Activated T-cell treated with anti-CD3 and anti-CD28 coated beads for 4 hours (primary cell): ENCODE measurements around the gene SERPINE2.

Source experiments
- DNase-seq: peaks from one replicate; pipeline ENCODE4 v3.0.0-alpha.2; 2020

SERPINE2 gene

DNA sequence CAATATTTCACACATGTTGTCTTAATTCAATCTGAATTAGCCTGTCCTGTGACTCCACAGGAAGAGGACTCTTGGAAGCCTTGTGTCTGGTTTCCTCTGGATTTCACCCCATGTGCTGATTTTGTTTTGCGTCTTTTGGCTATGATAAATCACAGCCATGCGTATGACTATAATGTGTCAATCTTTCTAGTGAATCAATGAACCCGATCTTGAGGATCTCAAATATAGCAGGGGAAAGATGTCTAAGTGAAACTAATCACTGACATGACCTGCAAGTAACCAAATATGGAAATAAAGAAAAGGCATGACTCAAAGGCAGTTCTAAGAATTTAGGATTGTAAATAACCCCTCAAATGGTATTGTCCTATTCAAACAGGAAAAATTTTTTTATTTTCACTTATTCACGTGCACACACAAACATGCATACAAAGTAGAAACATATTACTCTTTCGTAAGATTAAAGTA, 102.2 kb downstream of the SERPINE2 start:
- no peak for DNase-seq

DNA sequence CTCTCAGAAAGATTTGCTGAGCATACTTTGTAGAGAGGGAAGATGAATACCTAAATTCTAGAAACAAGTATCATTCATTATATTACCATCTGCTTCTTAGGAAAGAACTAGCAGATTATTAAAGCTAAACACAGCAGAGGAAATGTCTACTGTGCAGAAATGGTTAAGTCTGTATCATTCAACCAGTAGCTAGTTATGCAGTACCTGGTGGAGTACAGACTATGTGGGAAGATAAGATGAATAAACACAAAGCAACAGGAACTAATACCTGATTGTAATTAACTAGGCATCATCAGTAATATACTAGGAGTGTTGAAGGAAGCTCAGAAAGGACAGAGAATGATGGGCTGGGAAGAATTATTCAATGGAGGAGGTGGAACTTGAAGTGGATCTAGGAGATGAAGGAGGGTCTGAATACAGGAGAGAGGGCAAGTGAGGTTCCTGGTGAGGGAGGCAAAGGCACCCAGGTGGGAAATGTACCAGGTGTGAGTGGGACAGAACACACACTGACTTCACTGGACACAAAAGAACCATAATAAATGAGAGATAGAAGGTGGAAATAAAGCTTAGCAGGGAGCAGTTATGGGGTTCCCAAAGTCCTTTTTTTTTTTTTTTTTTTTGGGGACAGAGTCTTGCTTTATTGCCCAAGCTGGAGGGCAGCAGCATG, 103.5 kb downstream of the SERPINE2 start:
- DNase-seq = no peak

DNA sequence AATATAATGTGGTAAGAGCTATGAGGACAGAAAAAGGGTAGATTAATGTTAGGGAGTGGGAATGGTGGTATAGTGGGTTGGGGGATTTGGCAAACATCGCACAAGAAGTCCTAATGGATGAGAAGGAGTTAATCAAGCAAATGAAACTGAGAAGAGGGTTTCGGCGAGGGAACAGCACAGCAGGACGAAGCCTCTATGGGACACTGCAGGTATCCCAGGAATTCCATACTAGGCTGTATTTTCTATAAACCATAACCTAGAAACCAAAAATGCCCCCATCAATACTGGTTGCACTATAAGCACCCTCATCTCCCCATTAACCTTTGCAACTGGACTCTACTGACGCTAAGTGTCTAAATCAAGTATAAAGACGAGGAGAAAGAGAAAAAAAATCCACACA, 104.2 kb downstream of the SERPINE2 start:
- no peak for DNase-seq

DNA sequence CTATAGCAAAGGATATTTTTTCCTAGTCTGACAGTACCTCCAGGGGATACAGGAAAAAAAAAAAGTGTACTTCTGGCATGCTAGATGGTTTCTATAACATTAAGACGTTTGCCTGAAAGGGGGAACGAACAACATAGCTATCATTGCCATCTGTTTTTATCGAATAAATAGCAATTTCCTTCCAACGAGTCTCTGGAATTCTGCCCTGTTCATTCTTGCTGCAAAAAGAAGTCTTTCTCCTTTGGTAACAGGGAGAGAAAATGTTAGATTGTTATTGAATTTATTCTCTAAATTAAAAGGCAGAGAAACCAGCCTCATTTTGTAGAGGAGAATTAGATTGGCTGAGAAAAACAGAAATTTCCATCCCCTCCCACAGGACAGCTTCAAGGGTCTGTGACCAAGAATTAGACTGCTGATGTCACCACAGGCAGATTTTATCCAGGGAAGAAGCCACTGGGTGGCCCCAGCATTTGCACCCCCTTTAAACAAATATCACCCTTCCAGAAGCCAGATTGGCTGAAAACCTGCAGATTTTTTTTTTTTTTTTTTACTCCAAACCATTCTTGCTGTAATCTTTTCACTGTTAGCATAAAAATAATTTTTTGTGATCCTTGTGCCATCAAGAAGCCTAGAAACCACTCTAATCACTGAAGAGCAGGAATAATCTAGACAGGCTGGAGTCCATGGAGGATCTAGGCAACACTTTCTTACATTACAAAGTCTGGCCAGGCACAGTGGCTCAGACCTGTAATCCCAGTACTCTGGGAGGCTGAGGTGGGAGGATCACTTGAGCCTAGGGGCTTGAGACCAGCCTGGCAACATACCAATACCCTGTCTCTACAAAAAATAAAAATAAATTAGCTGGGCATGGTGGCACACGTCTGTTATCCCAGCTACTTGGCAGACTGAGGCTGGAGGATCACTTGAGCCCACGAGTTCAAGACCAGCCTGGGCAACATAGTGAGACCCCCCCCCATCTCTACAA, 106.0 kb downstream of the SERPINE2 start:
- no peak for DNase-seq

DNA sequence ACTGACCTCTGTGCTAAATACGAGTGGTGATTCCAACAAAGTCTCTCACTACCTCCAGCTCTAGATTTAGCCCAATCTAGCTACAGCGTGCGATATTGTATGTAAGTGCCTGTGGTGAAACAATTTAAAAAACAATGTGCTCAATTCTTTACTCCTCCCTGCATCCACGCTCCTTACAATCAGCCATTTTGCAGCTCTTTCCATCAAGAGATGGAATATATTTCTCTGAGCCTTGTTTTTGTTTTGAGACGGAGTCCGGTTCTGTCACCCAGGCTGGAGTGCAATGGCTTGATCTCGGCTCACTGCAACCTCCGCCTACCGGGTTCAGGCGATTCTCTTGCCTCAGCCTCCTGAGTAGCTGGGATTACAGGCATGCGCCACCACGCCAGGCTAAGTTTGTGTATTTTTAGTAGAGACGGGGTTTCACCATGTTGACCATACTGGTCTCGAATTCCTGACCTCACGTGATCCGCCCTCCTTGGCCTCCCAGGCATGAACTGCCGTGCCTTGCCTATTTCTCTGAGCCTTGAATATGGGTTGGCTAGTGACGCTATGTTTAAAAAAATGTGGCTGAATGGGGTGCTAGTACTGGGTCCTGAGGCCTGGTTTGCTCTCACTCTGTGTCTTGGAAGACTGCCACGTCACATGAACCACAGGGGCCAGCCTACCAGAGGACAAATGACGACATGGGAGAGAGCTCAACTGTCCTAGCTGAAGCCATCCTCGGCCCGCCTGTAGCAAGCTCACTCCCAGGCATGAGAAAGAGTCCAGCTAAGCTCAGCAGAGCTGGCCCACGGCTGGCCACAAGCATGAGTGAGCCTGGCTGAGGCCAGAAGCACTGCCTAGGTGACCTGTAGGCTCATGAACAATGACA, 108.7 kb downstream of the SERPINE2 start:
- no peak for DNase-seq

DNA sequence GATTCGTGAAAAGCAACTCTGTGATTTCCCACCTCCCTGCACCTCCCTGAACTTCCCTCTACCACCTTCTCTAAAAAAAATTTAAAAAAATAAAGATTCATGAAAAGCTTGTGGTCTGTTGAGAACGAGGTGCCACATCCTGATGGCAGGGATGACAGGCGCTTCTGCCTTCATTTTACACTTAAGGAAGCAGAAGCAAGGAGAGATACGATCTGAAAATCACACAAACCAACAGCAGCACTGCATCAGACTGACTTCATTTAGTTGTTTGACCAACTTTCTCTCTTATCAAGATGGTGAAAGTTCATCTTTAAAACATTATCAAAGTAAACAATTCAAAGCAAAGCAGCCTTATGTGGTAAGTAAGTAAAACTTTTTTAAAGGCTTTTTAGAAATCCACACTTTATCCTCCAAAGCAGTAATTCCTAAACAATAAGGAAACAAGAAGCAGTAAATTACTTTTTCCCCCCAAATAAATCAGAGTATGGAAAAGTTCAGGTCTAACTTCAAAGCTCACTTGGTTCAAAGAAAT, 109.4 kb downstream of the SERPINE2 start:
- DNase-seq = no peak

DNA sequence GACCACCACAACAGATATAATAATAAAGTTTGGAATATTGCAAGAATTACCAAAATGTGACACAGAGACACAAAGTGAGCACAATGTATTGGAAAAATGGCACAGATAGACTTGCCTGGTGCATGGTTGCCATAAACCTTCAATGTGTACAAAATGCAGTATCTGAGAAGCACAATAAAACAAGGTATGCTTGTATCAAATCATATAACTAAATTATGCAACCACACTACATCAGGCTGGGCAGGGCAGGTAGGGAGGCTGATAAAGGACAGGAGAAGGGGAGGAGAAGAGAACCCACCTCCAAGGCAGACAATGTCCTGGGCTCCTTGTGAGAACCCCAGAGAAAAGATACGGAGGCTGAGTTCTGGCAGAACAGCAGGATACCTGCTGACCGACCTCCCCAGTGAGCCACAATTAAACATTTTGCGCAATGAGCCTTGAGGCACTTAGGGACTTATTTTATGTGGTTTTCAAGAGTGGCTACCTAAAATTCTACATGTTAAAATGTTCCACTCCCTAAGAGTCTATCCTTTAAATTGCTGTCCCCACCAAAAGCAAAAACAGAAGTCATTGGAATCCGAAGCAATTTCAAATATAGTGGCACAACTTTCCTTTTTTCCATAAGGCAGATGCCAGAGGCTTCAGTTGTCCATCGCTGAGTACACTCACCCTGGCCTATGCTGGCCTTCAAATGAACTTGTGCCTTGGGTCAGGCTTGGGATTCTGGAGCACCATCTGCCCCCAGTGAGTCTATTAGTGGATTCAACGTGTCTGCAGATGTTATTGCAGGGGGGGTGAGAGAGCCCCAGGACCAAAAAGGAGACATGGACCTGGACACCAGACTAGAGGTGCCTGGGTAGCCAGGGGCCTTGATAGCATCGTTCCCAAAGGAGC, 110.7 kb downstream of the SERPINE2 start:
- DNase-seq = no peak

DNA sequence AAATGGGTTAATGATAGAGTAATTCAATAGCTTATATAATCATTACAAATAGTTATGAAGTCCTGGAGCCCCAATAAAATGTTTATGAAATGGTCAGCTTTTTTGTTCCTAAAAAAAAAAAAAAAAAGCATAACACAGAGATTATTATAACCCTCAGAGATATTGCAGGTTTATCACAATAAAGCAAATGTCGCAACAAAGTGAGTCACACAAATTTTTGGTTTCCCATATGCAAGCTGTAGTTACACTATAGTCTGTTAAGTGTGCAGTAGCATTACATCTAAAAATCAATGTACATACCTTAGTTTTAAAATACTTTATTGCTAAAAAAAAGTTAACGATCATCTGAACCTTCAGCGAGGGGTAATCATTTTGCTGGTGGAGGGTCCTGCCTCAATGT, 114.0 kb downstream of the SERPINE2 start:
- DNase-seq = no peak
